ENCODE measurements around the gene BLZF1.
A peak's percentile ranks its signal among the peaks of the same experiment; 100 is the strongest.

Gene BLZF1

DNA sequence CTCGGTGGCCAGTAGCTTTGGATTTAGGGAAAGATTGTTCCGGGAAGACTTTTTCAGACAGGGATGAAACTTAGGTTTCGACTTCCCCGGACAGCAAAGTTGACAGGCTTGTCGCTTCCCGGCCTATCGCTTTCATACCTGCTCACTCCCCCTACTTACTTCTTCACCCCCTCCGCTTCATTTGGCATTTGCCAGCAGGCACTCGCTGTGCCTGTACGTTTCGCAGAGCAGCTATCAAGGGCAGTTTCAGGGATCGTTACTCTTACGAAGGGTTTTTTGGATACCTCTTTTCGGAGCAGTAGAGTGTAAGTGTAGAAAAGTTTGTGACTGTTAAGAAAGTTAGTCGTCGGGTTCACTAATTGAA, 393 bp downstream of the BLZF1 start:
- H3K27ac ChIP-seq (ENCODE audit: low read depth, low read length), result peak overlapping the region; percentile 77
- TF ChIP-seq, protein P1, sequence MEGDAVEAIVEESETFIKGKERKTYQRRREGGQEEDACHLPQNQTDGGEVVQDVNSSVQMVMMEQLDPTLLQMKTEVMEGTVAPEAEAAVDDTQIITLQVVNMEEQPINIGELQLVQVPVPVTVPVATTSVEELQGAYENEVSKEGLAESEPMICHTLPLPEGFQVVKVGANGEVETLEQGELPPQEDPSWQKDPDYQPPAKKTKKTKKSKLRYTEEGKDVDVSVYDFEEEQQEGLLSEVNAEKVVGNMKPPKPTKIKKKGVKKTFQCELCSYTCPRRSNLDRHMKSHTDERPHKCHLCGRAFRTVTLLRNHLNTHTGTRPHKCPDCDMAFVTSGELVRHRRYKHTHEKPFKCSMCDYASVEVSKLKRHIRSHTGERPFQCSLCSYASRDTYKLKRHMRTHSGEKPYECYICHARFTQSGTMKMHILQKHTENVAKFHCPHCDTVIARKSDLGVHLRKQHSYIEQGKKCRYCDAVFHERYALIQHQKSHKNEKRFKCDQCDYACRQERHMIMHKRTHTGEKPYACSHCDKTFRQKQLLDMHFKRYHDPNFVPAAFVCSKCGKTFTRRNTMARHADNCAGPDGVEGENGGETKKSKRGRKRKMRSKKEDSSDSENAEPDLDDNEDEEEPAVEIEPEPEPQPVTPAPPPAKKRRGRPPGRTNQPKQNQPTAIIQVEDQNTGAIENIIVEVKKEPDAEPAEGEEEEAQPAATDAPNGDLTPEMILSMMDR (IDR thresholded peaks at IDR 0.05; ENCODE audit: low read depth, low read length, poor library complexity, severe bottlenecking), result no peak
- TF ChIP-seq EZH2phosphoT487 (IDR thresholded peaks at IDR 0.05; ENCODE audit: borderline replicate concordance, low read length), result no peak
- peaks cover 15% of the 10 kb centered on the region for H3K79me2 ChIP-seq (ENCODE audit: control insufficient read depth, low read length)

DNA sequence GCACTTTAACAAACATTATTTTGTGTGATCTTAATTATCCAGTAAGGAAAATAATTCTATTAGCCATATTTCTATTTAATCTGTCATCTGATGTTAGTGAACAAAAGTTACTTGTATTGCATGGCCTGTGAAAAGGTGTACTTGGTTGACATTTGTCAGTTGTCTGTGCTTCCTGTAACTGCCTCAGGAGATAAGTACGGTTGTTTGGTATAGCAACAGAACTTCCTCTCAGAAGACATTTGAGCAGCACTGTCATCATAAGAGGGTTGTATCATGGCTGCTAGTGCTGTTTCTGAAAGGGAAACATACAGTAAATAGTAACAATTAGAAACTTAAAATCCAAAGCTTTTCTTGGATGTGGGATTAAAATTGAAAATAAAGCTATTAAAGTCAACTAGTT, 3.4 kb downstream of the BLZF1 start:
- H4K20me1 ChIP-seq (ENCODE audit: control insufficient read depth, insufficient read depth, low read depth, low read length), result no peaks in the 10 kb centered on the region
- no peaks in the 10 kb centered on the region for H3K27me3 ChIP-seq (ENCODE audit: control insufficient read depth, low read length)
- H3K9me2 ChIP-seq (replicated peaks; ENCODE audit: control insufficient read depth, low read length), result no peaks in the 10 kb centered on the region
- H3K27ac ChIP-seq (ENCODE audit: low read depth, low read length), result no peak overlapping the region
- H3K36me3 ChIP-seq (ENCODE audit: control insufficient read depth, low read length), result peaks cover 9% of the 10 kb centered on the region
- TF ChIP-seq, protein P1 (IDR thresholded peaks at IDR 0.05; ENCODE audit: low read depth, low read length, poor library complexity, severe bottlenecking), result no peak
- no peak for TF ChIP-seq EZH2phosphoT487 (IDR thresholded peaks at IDR 0.05; ENCODE audit: borderline replicate concordance, low read length)
- H3K4me3 ChIP-seq (ENCODE audit: low read length), result no peak overlapping the region
- peaks cover 19% of the 10 kb centered on the region for H3K4me1 ChIP-seq (ENCODE audit: control insufficient read depth, low read length)
- no peaks in the 10 kb centered on the region for H3K9me3 ChIP-seq (ENCODE audit: control insufficient read depth, insufficient read depth, low read length)
- no peaks in the 10 kb centered on the region for H3F3A ChIP-seq (ENCODE audit: control insufficient read depth, insufficient read depth)
- no peak overlapping the region for H3K4me2 ChIP-seq (ENCODE audit: low read length)
- H3K79me2 ChIP-seq (ENCODE audit: control insufficient read depth, low read length), result peaks cover 13% of the 10 kb centered on the region

More for the DNA sequence above, 393 bp downstream of the BLZF1 start:
- Histone ChIP-seq H3K9me2 (replicated peaks; ENCODE audit: control insufficient read depth, low read length) (no peaks in the 10 kb centered on the region), H3K4me2 (ENCODE audit: low read length) (peak overlapping the region; percentile 80), H3K36me3 (ENCODE audit: control insufficient read depth, low read length) (peaks cover 7% of the 10 kb centered on the region; the same call in 1 of the 2 replicates), H4K20me1 (ENCODE audit: control insufficient read depth, insufficient read depth, low read depth, low read length) (no peaks in the 10 kb centered on the region), H3K9me3 (ENCODE audit: control insufficient read depth, insufficient read depth, low read length) (no peaks in the 10 kb centered on the region), H3K27me3 (ENCODE audit: control insufficient read depth, low read length) (no peaks in the 10 kb centered on the region), H3F3A (ENCODE audit: control insufficient read depth, insufficient read depth) (no peaks in the 10 kb centered on the region), H3K4me1 (ENCODE audit: control insufficient read depth, low read length) (peaks cover 19% of the 10 kb centered on the region), H3K4me3 (ENCODE audit: low read length) (peak overlapping the region; percentile 77)

DNA sequence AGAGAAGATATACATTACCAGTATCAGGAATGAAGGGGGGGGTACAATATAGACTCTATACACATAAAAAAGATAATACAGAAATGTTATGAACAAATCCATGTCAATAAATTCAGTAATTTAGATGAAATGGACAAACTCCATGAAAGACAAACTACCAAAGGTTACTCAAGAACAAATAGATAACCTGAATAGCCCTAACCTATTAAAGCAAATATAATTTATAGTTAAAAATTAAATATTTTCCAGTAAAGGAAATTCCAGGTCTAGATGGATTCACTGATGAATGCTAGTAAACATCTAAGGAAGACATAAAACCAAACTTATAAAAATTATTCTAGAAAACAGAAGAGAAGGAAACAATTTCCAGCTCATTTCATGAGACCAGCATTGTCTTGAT, 13.2 kb downstream of the BLZF1 start:
- no peaks in the 10 kb centered on the region for H3K79me2 ChIP-seq (ENCODE audit: control insufficient read depth, low read length)
- no peaks in the 10 kb centered on the region for H3F3A ChIP-seq (ENCODE audit: control insufficient read depth, insufficient read depth)
- H3K4me3 ChIP-seq (ENCODE audit: low read length), result no peak overlapping the region
- no peak overlapping the region for H3K4me2 ChIP-seq (ENCODE audit: low read length)
- no peaks in the 10 kb centered on the region for H3K27me3 ChIP-seq (ENCODE audit: control insufficient read depth, low read length)
- no peaks in the 10 kb centered on the region for H4K20me1 ChIP-seq (ENCODE audit: control insufficient read depth, insufficient read depth, low read depth, low read length)
- H3K4me1 ChIP-seq (ENCODE audit: control insufficient read depth, low read length), result no peaks in the 10 kb centered on the region
- no peak for TF ChIP-seq EZH2phosphoT487 (IDR thresholded peaks at IDR 0.05; ENCODE audit: borderline replicate concordance, low read length)
- TF ChIP-seq, protein P1 (IDR thresholded peaks at IDR 0.05; ENCODE audit: low read depth, low read length, poor library complexity, severe bottlenecking), result no peak
- no peak overlapping the region for H3K27ac ChIP-seq (ENCODE audit: low read depth, low read length)
- peaks cover 28% of the 10 kb centered on the region for H3K36me3 ChIP-seq (ENCODE audit: control insufficient read depth, low read length)
- no peaks in the 10 kb centered on the region for H3K9me2 ChIP-seq (replicated peaks; ENCODE audit: control insufficient read depth, low read length)
- no peaks in the 10 kb centered on the region for H3K9me3 ChIP-seq (ENCODE audit: control insufficient read depth, insufficient read depth, low read length)
